ENCODE measurements around the gene TBC1D23.

TBC1D23 gene

GRCh38 chr3:100260685-100261484 is at the start of gene TBC1D23:
Gene TBC1D23, plus strand, starts transcription at chr3:100260992. Its CDS starts 27 bp downstream, at chr3:100261019.
- peak; percentile 95 for DNase-seq (ENCODE audit: low spot score)
- no peak for TF ChIP-seq CTCF (IDR thresholded peaks at IDR 0.05; ENCODE audit: extremely low read depth, insufficient read depth, missing control alignments)
- in situ Hi-C loops (cut with MboI; ENCODE audit: low pct_unique_long_range_greater_than_20kb, low sequenced_read_pairs, unreplicated experiment) = no loop called here

- DNase-seq (ENCODE audit: low spot score) = no peak
- in situ Hi-C loops (cut with MboI; ENCODE audit: low pct_unique_long_range_greater_than_20kb, low sequenced_read_pairs, unreplicated experiment) = no loop called here
- TF ChIP-seq CTCF (IDR thresholded peaks at IDR 0.05; ENCODE audit: extremely low read depth, insufficient read depth, missing control alignments) = no peak
These were observed 46.8 kb upstream of the TBC1D23 start for GRCh38 chr3:100213891-100214573.

GRCh38 chr3:100214574-100214964 is 46.2 kb upstream of the TBC1D23 start:
- in situ Hi-C loops (cut with MboI; ENCODE audit: low pct_unique_long_range_greater_than_20kb, low sequenced_read_pairs, unreplicated experiment) = no loop called here
- no peak for DNase-seq (ENCODE audit: low spot score)
- no peak for TF ChIP-seq CTCF (IDR thresholded peaks at IDR 0.05; ENCODE audit: extremely low read depth, insufficient read depth, missing control alignments)

- DNase-seq (ENCODE audit: low spot score) = no peak
- no peak for TF ChIP-seq CTCF (IDR thresholded peaks at IDR 0.05; ENCODE audit: extremely low read depth, insufficient read depth, missing control alignments)
- in situ Hi-C loops (cut with MboI; ENCODE audit: low pct_unique_long_range_greater_than_20kb, low sequenced_read_pairs, unreplicated experiment) = no loop called here
These were observed 44.1 kb upstream of the TBC1D23 start for GRCh38 chr3:100216713-100217112.

- no peak for DNase-seq (ENCODE audit: low spot score)
- in situ Hi-C loops (cut with MboI; ENCODE audit: low pct_unique_long_range_greater_than_20kb, low sequenced_read_pairs, unreplicated experiment) = no loop called here
- no peak for TF ChIP-seq CTCF (IDR thresholded peaks at IDR 0.05; ENCODE audit: extremely low read depth, insufficient read depth, missing control alignments)
These were observed 39.6 kb upstream of the TBC1D23 start for GRCh38 chr3:100221159-100221558.

GRCh38 chr3:100225193-100225592 is 35.6 kb upstream of the TBC1D23 start:
- in situ Hi-C loops (cut with MboI; ENCODE audit: low pct_unique_long_range_greater_than_20kb, low sequenced_read_pairs, unreplicated experiment) = no loop called here
- no peak for DNase-seq (ENCODE audit: low spot score)

More at GRCh38 chr3:100225193-100225592, 35.6 kb upstream of the TBC1D23 start:
- no peak for TF ChIP-seq CTCF (IDR thresholded peaks at IDR 0.05; ENCODE audit: extremely low read depth, insufficient read depth, missing control alignments)
